Stimulated activated CD8-positive, alpha-beta memory T cell treated with anti-CD3 and anti-CD28 coated beads, Interleukin-7, amount 100 ng/mL, for 24 hours (primary cell): ENCODE data around the gene MXD1.
"Not testable (repeated sequence)": the region's sequence is repeated elsewhere in the genome, so short reads cannot be mapped to it uniquely, and the experiment has no call there.

Experiments
- DNase-seq: peaks from one replicate; pipeline ENCODE4 v3.0.0-alpha.2; 2020; ENCODE audit warnings: low read depth

The MXD1 gene

GRCh38 chr2:69933839-69934613 lies 19.1 kb downstream of the MXD1 start:
- DNase-seq, result no peak

- no peak for DNase-seq
These were observed 19.7 kb downstream of the MXD1 start for GRCh38 chr2:69934614-69934908.

- no peak for DNase-seq
These were observed 20.1 kb downstream of the MXD1 start for GRCh38 chr2:69935011-69935410.

GRCh38 chr2:69936906-69937305 lies 22.0 kb downstream of the MXD1 start:
- DNase-seq, result no peak

- no peak for DNase-seq
These were observed 23.1 kb downstream of the MXD1 start for GRCh38 chr2:69937968-69938367.

- DNase-seq, result no peak
These were observed 24.8 kb downstream of the MXD1 start for GRCh38 chr2:69939722-69940121.

- no peak for DNase-seq
These were observed 25.8 kb downstream of the MXD1 start for GRCh38 chr2:69940691-69941090.

GRCh38 chr2:69943000-69943842 lies 28.3 kb downstream of the MXD1 start:
- no peak for DNase-seq

- DNase-seq, result no peak
These were observed 29.1 kb downstream of the MXD1 start for GRCh38 chr2:69943843-69944525.

- DNase-seq, result no peak
These were observed 29.8 kb downstream of the MXD1 start for GRCh38 chr2:69944756-69945155.

- no peak for DNase-seq
These were observed 30.5 kb downstream of the MXD1 start for GRCh38 chr2:69945441-69945840.

- DNase-seq, result no peak
These were observed 31.0 kb downstream of the MXD1 start for GRCh38 chr2:69945941-69946340.

GRCh38 chr2:69946351-69947324 lies 31.7 kb downstream of the MXD1 start:
- DNase-seq, result peak; percentile 11

GRCh38 chr2:69947325-69947931 lies 32.5 kb downstream of the MXD1 start:
- DNase-seq, result no peak

GRCh38 chr2:69948032-69948962 lies 33.4 kb downstream of the MXD1 start:
- DNase-seq, result no peak

- no peak for DNase-seq
These were observed 34.2 kb downstream of the MXD1 start for GRCh38 chr2:69948963-69949645.

GRCh38 chr2:69950241-69950640 lies 35.3 kb downstream of the MXD1 start:
- DNase-seq, result no peak

- DNase-seq, result not testable (repeated sequence)
These were observed 35.8 kb downstream of the MXD1 start for GRCh38 chr2:69950671-69951070.

GRCh38 chr2:69952336-69953115 lies 37.6 kb downstream of the MXD1 start:
- DNase-seq, result no peak
